ENCODE measurements around the gene CASQ1.

CASQ1 gene

GRCh38 chr1:160158031-160158430, 32.3 kb upstream of the CASQ1 start:
- TF ChIP-seq MAX (IDR thresholded peaks at IDR 0.05; ENCODE audit: low read depth, low read length) (no peak), CTCF (IDR thresholded peaks at IDR 0.05; ENCODE audit: low read depth, low read length) (no peak), MYC (IDR thresholded peaks at IDR 0.05; ENCODE audit: low read depth, low read length) (no peak), POLR2A (IDR thresholded peaks at IDR 0.05; ENCODE audit: extremely low read depth, insufficient read length) (no peak)
- H3K4me3 ChIP-seq (ENCODE audit: low read depth, low read length) = no peak overlapping the region
- DNase-seq (ENCODE audit: low read depth) = no peak

GRCh38 chr1:160158534-160158933, 31.8 kb upstream of the CASQ1 start:
- no peak for TF ChIP-seq MYC (IDR thresholded peaks at IDR 0.05; ENCODE audit: low read depth, low read length)
- TF ChIP-seq MAX (IDR thresholded peaks at IDR 0.05; ENCODE audit: low read depth, low read length) = no peak
- no peak for TF ChIP-seq POLR2A (IDR thresholded peaks at IDR 0.05; ENCODE audit: extremely low read depth, insufficient read length)
- no peak for TF ChIP-seq CTCF (IDR thresholded peaks at IDR 0.05; ENCODE audit: low read depth, low read length)
- no peak for DNase-seq (ENCODE audit: low read depth)
- no peak overlapping the region for H3K4me3 ChIP-seq (ENCODE audit: low read depth, low read length)

- no peak overlapping the region for H3K4me3 ChIP-seq (ENCODE audit: low read depth, low read length)
- TF ChIP-seq POLR2A (IDR thresholded peaks at IDR 0.05; ENCODE audit: extremely low read depth, insufficient read length) (no peak), CTCF (IDR thresholded peaks at IDR 0.05; ENCODE audit: low read depth, low read length) (no peak)
- DNase-seq (ENCODE audit: low read depth) = no peak
Measured at GRCh38 chr1:160159846-160160245, 30.5 kb upstream of the CASQ1 start.

GRCh38 chr1:160161965-160162705, 28.2 kb upstream of the CASQ1 start:
- H3K4me3 ChIP-seq (ENCODE audit: low read depth, low read length) = no peak overlapping the region
- no peak for TF ChIP-seq POLR2A (IDR thresholded peaks at IDR 0.05; ENCODE audit: extremely low read depth, insufficient read length)
- 0 out of 2 replicates have a peak, but pooled peaks have one; percentile 25 for TF ChIP-seq MYC (IDR thresholded peaks at IDR 0.05; ENCODE audit: low read depth, low read length)
- TF ChIP-seq MAX (IDR thresholded peaks at IDR 0.05; ENCODE audit: low read depth, low read length) = 0 out of 2 replicates have a peak, but pooled peaks have one; percentile 18
- TF ChIP-seq CTCF (IDR thresholded peaks at IDR 0.05; ENCODE audit: low read depth, low read length) = peak; percentile 63
- peak; percentile 76 for DNase-seq (ENCODE audit: low read depth)

GRCh38 chr1:160162931-160163330, 27.4 kb upstream of the CASQ1 start:
- H3K4me3 ChIP-seq (ENCODE audit: low read depth, low read length) = no peak overlapping the region
- TF ChIP-seq POLR2A (IDR thresholded peaks at IDR 0.05; ENCODE audit: extremely low read depth, insufficient read length) = no peak
- DNase-seq (ENCODE audit: low read depth) = peak; percentile 39

GRCh38 chr1:160163615-160164014, 26.8 kb upstream of the CASQ1 start:
- TF ChIP-seq MYC (IDR thresholded peaks at IDR 0.05; ENCODE audit: low read depth, low read length) (no peak), CTCF (IDR thresholded peaks at IDR 0.05; ENCODE audit: low read depth, low read length) (no peak), POLR2A (IDR thresholded peaks at IDR 0.05; ENCODE audit: extremely low read depth, insufficient read length) (no peak), MAX (IDR thresholded peaks at IDR 0.05; ENCODE audit: low read depth, low read length) (0 out of 2 replicates have a peak, but pooled peaks have one; percentile 25)
- peak; percentile 51 for DNase-seq (ENCODE audit: low read depth)
- no peak overlapping the region for H3K4me3 ChIP-seq (ENCODE audit: low read depth, low read length)
